Measurements from ENCODE around the gene WDR33. TPM values are rescaled to one million over a fixed set of nuclear protein-coding genes. Genes with fewer than 3 reads are reported as not detected.

WDR33 gene
- total and polyA plus RNA-seq, 2 donors from 2014 or later, result 19.8 to 60.2 TPM

- H3K9ac ChIP-seq (ENCODE audit: low read length in 3 of 3), result no peak overlapping the region
- TF ChIP-seq CTCF (IDR thresholded peaks at IDR 0.05; ENCODE audit: borderline replicate concordance, extremely low read depth, insufficient read depth), result no peak
- no peaks in the 10 kb centered on the region for H3K36me3 ChIP-seq (ENCODE audit: control insufficient read depth in 2 of 3, insufficient read depth in 3 of 3, low read length in 3 of 3)
- H3K9me3 ChIP-seq (ENCODE audit: control insufficient read depth in 2 of 3, insufficient read depth in 1 of 3, low read length in 3 of 3), result no peaks in the 10 kb centered on the region
- DNase-seq, result peak in 2 of 5 donors; percentile 30 to 43
- no peak for FAIRE-seq
- H3K4me1 ChIP-seq (ENCODE audit: control insufficient read depth in 2 of 3, insufficient read depth in 2 of 3, low read depth in 1 of 3, low read length in 3 of 3), result peaks cover 0 to 14% (median 0%) of the 10 kb centered on the region in 3 donors
- H3K27me3 ChIP-seq (ENCODE audit: control insufficient read depth, insufficient read depth, low read length), result no peaks in the 10 kb centered on the region
- no peak overlapping the region for H3K4me3 ChIP-seq (ENCODE audit: low read length in 3 of 3)
- intact Hi-C loops (cut with DNase I), result no loop called here
- no peak overlapping the region for H3K27ac ChIP-seq (ENCODE audit: low read depth in 2 of 2, low read length in 2 of 2)
Measured at GRCh38 chr2:127655209-127656073, 155.5 kb downstream of the WDR33 start.

- no peak for TF ChIP-seq CTCF (IDR thresholded peaks at IDR 0.05; ENCODE audit: borderline replicate concordance, extremely low read depth, insufficient read depth)
- no peak for FAIRE-seq
- no peaks in the 10 kb centered on the region for H3K9me3 ChIP-seq (ENCODE audit: control insufficient read depth in 2 of 3, insufficient read depth in 1 of 3, low read length in 3 of 3)
- intact Hi-C loops (cut with DNase I), result no loop called here
- DNase-seq, result peak in 1 of 5 donors; percentile 54
- no peaks in the 10 kb centered on the region for H3K27me3 ChIP-seq (ENCODE audit: control insufficient read depth, insufficient read depth, low read length)
- H3K4me1 ChIP-seq (ENCODE audit: control insufficient read depth in 2 of 3, insufficient read depth in 2 of 3, low read depth in 1 of 3, low read length in 3 of 3), result peaks cover 0 to 15% (median 0%) of the 10 kb centered on the region in 3 donors
- no peak overlapping the region for H3K27ac ChIP-seq (ENCODE audit: low read depth in 2 of 2, low read length in 2 of 2)
- H3K9ac ChIP-seq (ENCODE audit: low read length in 3 of 3), result no peak overlapping the region
- H3K4me3 ChIP-seq (ENCODE audit: low read length in 3 of 3), result no peak overlapping the region
- no peaks in the 10 kb centered on the region for H3K36me3 ChIP-seq (ENCODE audit: control insufficient read depth in 2 of 3, insufficient read depth in 3 of 3, low read length in 3 of 3)
Measured at GRCh38 chr2:127654838-127655175, 156.2 kb downstream of the WDR33 start.

GRCh38 chr2:127654084-127654837 lies 156.7 kb downstream of the WDR33 start:
- H3K27me3 ChIP-seq (ENCODE audit: control insufficient read depth, insufficient read depth, low read length), result no peaks in the 10 kb centered on the region
- no peaks in the 10 kb centered on the region for H3K9me3 ChIP-seq (ENCODE audit: control insufficient read depth in 2 of 3, insufficient read depth in 1 of 3, low read length in 3 of 3)
- H3K9ac ChIP-seq (ENCODE audit: low read length in 3 of 3), result no peak overlapping the region
- DNase-seq (peak in 1 of 5 donors; percentile 56), FAIRE-seq (no peak)
- no peak overlapping the region for H3K27ac ChIP-seq (ENCODE audit: low read depth in 2 of 2, low read length in 2 of 2)
- intact Hi-C loops (cut with DNase I), result no loop called here
- H3K4me1 ChIP-seq (ENCODE audit: control insufficient read depth in 2 of 3, insufficient read depth in 2 of 3, low read depth in 1 of 3, low read length in 3 of 3), result peaks cover 0 to 20% (median 4%) of the 10 kb centered on the region in 3 donors
- H3K36me3 ChIP-seq (ENCODE audit: control insufficient read depth in 2 of 3, insufficient read depth in 3 of 3, low read length in 3 of 3), result no peaks in the 10 kb centered on the region
- no peak overlapping the region for H3K4me3 ChIP-seq (ENCODE audit: low read length in 3 of 3)
- TF ChIP-seq CTCF (IDR thresholded peaks at IDR 0.05; ENCODE audit: borderline replicate concordance, extremely low read depth, insufficient read depth), result no peak
